SK-N-MC (cell line): ENCODE results near the gene MET.
"Not testable (repeated sequence)": the region's sequence is repeated elsewhere in the genome, so short reads cannot be mapped to it uniquely, and the experiment has no call there.

Source experiments
- DNase-seq: peaks from one replicate; pipeline ENCODE4 v3.0.0-alpha.2; 2011; ENCODE audit warnings: low read depth, low spot score
- H3K27ac ChIP-seq: fragments of 200-600 bp; sonication (generic); 2 replicates; pipeline ENCODE4 v1.5.1; 2016; ENCODE audit warnings: mixed run types
- H3K36me3 ChIP-seq: fragments of 200-600 bp; sonication (generic); 2 replicates; pipeline ENCODE4 v1.6.1; 2017; ENCODE audit warnings: antibody characterized with exemption, low read length, mixed read lengths; ENCODE audit not compliant: insufficient read depth
- H3K4me3 ChIP-seq: fragments of 200-600 bp; sonication (generic); 2 replicates; pipeline ENCODE4 v1.5.1; 2016
- H3K9ac ChIP-seq: fragments of 200-600 bp; sonication (generic); 2 replicates; pipeline ENCODE4 v1.8.0; 2017; ENCODE audit warnings: mixed run types, mixed read lengths; ENCODE audit not compliant: insufficient read length
- H3K9me3 ChIP-seq: fragments of 200-600 bp; sonication (generic); 2 replicates; pipeline ENCODE4 v1.6.1; 2017; ENCODE audit warnings: low read depth, mild to moderate bottlenecking, antibody characterized with exemption, low read length, moderate library complexity, mixed read lengths
- EZH2 ChIP-seq: fragments of 200-600 bp; sonication (generic); IDR thresholded peaks from one replicate; pipeline ENCODE4 v1.6.1; 2017; ENCODE audit warnings: antibody characterized with exemption
- FOXP2 ChIP-seq: optimal IDR thresholded peaks from 2 replicates; pipeline ENCODE3; 2011; ENCODE audit warnings: mild to moderate bottlenecking, moderate library complexity; ENCODE audit not compliant: insufficient read depth; ENCODE audit errors: extremely low read length, control extremely low read depth
- POLR2AphosphoS5 ChIP-seq: IDR thresholded peaks from 2 replicates; pipeline ENCODE4 v1.6.1; 2012; ENCODE audit warnings: mild to moderate bottlenecking, low read depth, low read length, borderline replicate concordance

The MET gene

DNA sequence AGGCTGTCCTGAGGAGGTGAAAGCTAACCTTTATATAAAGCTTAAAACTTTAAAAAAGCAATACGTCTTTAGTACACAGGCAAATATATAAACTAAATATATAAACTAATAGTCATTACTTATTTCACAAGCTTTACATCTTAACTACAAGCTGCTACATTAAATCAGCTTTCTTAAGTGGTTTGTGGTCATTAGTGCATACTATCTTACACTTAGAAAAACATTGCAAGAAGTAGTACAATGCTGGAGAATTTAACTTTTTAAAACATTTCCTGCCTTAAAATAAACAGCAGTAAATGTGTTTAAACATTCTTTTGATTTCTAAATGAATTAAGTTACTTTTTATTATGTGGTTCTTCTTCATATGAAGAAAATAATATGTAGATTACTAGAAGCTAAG, 36.3 kb downstream of the MET start:
- H3K36me3 ChIP-seq: no peaks in the 10 kb centered on the region
- H3K27ac ChIP-seq: peak overlapping the region; percentile 23; the same call in 1 of the 2 replicates
- TF ChIP-seq FOXP2 (no peak), POLR2AphosphoS5 (no peak; the same call in 1 of the 2 replicates), EZH2 (no peak)
- no peak for DNase-seq
- H3K4me3 ChIP-seq: no peak overlapping the region
- no peak overlapping the region for H3K9ac ChIP-seq
- no peaks in the 10 kb centered on the region for H3K9me3 ChIP-seq

DNA sequence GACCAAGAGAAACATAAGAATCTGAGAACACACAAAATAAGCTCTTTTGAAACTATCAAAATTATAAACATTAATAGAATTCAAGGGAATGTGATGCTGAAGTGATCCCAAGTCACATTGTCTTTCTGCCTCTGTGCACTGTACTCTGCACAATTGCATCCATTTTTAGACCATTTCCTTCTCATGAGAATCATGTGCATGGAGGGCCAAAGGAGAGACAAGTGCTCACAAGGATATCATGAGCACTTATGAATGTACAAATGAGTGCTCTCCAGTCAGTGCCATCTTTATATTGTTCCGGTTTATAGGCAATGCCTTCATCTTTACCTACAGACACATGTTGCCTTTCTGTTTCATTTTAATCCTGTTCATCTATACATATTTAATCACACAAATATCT, 36.9 kb downstream of the MET start:
- Histone ChIP-seq H3K9ac (no peak overlapping the region), H3K27ac (peak overlapping the region; percentile 23; the same call in 1 of the 2 replicates), H3K4me3 (no peak overlapping the region), H3K9me3 (no peaks in the 10 kb centered on the region), H3K36me3 (no peaks in the 10 kb centered on the region)
- no peak for DNase-seq
- no peak for TF ChIP-seq FOXP2
- no peak for TF ChIP-seq EZH2
- TF ChIP-seq POLR2AphosphoS5: no peak

DNA sequence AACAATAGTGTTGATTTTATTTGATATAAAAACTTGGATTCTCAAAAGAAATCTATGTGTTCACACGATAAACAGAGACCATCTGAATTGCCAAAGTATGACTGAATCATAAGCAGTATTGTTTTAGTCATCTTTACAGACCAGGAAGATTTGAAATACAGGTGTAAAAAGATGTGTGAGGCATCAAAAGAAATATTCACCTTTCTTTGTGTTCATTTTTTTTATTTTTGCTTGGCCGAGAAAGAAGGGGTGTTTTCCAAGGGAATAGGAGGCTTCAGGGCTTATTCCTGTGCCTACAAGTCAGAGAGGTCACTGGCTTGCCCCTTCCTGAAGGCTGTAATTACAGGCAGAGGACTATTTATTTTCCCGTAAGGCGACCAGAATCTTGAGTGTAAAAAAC, 37.3 kb downstream of the MET start:
- Histone ChIP-seq H3K36me3 (no peaks in the 10 kb centered on the region), H3K27ac (no peak overlapping the region), H3K9ac (no peak overlapping the region), H3K9me3 (no peaks in the 10 kb centered on the region), H3K4me3 (no peak overlapping the region)
- TF ChIP-seq FOXP2 (no peak), EZH2 (no peak), POLR2AphosphoS5 (no peak)
- DNase-seq: no peak

DNA sequence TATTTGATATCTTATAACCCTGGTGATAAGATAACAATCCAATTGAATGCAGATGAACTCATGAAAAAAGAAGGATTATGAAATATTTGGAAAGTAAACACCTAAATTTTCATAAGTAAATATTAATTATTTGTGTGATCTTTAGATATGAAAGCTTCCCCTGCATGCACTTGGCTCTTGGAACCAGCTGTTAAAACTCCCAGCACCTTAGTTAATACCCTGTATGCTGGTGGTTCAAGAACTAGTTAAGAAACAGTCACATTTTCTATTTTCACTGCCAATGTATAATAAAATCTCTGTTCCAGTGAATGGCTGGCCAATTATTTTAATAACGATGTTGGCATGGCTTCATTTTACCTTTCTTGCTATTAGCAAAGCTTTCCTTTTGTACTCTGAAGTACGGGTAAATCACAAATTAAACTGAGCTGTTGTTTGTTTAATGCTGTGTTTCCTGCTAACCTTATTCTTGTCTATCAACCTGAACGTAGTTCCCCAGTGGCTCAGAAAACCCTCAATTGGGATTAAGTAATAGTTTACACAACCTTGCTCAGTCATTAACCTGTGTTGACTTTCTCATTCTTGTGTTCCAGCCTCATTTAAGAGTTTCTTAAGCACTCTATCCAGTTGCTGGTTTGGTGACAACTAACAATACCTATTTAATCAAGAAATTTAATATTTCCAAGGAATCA, 38.9 kb downstream of the MET start:
- Histone ChIP-seq H3K36me3 (no peaks in the 10 kb centered on the region), H3K27ac (no peak overlapping the region), H3K9me3 (no peaks in the 10 kb centered on the region), H3K4me3 (no peak overlapping the region), H3K9ac (no peak overlapping the region)
- no peak for DNase-seq
- TF ChIP-seq POLR2AphosphoS5 (no peak), FOXP2 (no peak), EZH2 (no peak)

- no peaks in the 10 kb centered on the region for H3K36me3 ChIP-seq
- no peaks in the 10 kb centered on the region for H3K9me3 ChIP-seq
- DNase-seq: no peak
- no peak overlapping the region for H3K9ac ChIP-seq
- H3K27ac ChIP-seq: no peak overlapping the region
- no peak overlapping the region for H3K4me3 ChIP-seq
- no peak for TF ChIP-seq FOXP2
- TF ChIP-seq POLR2AphosphoS5: no peak
- TF ChIP-seq EZH2: no peak
Measured at GRCh38 chr7:116711790-116712189, 39.8 kb downstream of the MET start.

- Histone ChIP-seq H3K27ac (no peak overlapping the region), H3K4me3 (no peak overlapping the region), H3K36me3 (no peaks in the 10 kb centered on the region), H3K9me3 (no peaks in the 10 kb centered on the region), H3K9ac (no peak overlapping the region)
- DNase-seq: no peak
- TF ChIP-seq POLR2AphosphoS5: no peak
Measured at GRCh38 chr7:116713500-116713899, 41.5 kb downstream of the MET start.

DNA sequence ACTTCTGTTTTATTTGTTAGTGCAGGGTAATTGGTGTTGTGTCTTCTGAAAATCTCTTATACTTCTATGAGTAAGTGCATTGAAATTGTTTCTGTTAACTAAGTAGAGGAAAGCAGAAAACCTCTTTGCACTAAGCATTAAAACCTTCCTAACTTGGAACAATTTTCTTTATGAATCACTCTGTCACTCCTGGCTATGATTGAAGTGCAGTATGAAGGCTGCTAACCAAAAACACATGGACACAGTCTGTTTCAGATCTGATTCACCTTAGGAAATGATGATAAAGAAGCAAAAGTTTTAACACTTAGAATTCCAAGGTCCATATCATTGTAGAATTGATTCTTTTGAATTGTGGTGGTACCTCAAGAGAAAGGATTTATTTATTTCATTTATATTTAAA, 41.9 kb downstream of the MET start:
- Histone ChIP-seq H3K4me3 (no peak overlapping the region), H3K36me3 (no peaks in the 10 kb centered on the region), H3K27ac (no peak overlapping the region), H3K9me3 (no peaks in the 10 kb centered on the region), H3K9ac (no peak overlapping the region)
- TF ChIP-seq POLR2AphosphoS5: no peak
- no peak for TF ChIP-seq EZH2
- no peak for TF ChIP-seq FOXP2
- no peak for DNase-seq

DNA sequence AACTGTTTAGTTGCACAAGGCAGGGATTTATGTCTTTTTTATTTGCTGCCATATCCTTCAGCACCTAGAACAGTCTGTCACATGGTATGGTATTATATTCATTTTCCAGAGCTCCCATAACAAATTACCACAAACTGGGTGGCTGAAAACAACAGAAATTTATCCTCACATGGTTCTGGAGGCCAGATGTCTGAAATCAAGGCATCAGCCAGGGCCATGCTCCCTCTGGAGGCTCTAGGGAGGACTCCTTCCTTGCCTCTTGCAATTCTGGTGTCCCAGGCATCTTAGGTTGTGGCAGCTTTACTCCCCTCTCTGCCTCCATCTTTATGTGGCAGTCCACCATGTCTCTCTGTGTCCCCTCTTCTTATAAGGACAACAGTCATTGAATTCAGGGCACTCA, 43.1 kb downstream of the MET start:
- no peaks in the 10 kb centered on the region for H3K9me3 ChIP-seq
- no peak for DNase-seq
- H3K9ac ChIP-seq: no peak overlapping the region
- no peaks in the 10 kb centered on the region for H3K36me3 ChIP-seq
- TF ChIP-seq POLR2AphosphoS5 (no peak), FOXP2 (no peak), EZH2 (no peak)
- H3K27ac ChIP-seq: no peak overlapping the region
- H3K4me3 ChIP-seq: no peak overlapping the region

DNA sequence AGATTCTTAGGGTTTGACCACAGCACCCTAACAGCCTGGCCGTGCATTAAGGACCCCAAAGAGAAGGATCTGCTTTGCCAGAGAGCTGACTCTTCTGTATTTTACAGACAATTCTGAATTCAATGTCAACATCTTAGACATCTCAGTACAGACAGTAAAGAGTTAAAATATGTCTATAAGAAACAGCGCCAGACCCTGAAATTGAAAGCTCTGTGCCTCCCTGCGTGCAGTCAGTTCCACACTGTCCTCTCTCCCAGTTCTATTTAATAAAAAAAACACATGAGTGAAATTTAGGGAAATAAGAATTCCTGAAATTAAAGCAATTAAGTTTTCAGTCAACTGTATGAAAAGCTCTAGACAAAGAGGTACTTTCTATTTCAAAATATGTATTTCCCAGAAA, 45.1 kb downstream of the MET start:
- no peak overlapping the region for H3K27ac ChIP-seq
- TF ChIP-seq FOXP2: no peak
- TF ChIP-seq POLR2AphosphoS5: no peak
- no peak for TF ChIP-seq EZH2
- H3K4me3 ChIP-seq: no peak overlapping the region
- no peaks in the 10 kb centered on the region for H3K9me3 ChIP-seq
- H3K36me3 ChIP-seq: no peaks in the 10 kb centered on the region
- DNase-seq: no peak
- H3K9ac ChIP-seq: no peak overlapping the region

- not testable (repeated sequence) for H3K36me3 ChIP-seq, H3K9ac ChIP-seq, H3K27ac ChIP-seq, H3K9me3 ChIP-seq, DNase-seq, H3K4me3 ChIP-seq
Measured at GRCh38 chr7:116723959-116724529, 52.0 kb downstream of the MET start.
